NCI-H2029 treated with DMSO at 0.1 percent for 48 hours (cell line): ENCODE data around the gene DDX24.

Source experiments
- DNase-seq: peaks from one replicate; lab custom pipeline; 2025; lab: John Stamatoyannopoulos, UW

DDX24 gene

DNA sequence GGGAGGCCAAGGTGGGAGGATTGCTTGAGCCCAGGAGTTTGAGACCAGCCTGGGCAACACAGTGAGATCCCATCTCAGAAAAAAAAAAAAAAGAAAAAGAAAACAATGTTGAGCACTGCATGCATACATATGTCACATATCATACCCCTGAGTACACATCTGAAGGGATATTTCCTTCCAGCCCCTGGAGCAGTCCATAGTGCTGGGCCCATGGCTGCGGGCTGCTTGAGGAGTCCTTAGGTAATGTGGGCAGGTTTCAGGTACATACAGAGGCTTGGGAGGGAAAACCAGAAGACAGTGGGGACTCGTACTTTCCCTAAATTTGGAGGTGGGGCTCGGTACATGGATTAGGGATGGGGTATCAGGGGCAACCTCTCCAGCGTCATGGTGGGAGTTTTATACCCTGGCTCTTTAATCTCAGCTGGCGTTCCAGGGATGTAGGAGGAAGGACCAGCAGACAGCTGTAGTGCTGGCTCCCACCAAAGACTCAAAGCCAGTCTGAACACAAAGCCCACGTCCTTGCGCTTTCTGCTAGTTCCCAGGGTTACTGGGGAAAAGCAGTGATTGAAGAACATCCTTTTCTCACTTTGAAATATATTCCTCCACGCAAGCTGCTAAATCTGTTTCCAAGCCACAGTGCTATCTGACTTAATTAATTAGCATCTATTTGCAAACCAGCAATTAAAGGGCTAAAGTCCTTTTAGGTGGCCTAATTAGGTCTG lies 49.7 kb downstream of the DDX24 start:
- no peak for DNase-seq

DNA sequence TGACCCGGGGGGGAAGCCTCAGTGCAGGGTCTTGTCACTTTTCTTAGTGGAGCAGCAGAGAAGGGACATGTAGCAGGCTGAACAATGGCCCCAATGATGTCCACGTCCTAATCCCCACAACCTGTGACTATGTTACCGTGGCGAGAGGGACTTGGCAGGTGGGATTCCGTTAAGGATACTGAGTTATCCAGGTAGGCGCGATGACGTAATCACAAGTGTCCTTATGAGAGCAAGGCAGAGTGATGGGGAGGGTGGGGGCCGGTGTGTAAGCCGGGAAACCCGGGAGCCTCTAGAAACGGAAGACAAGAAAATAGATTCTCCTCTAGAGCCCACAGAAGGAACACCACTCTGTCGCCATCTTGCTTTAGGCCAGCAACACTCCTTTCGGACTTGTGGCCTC lies 50.4 kb downstream of the DDX24 start:
- no peak for DNase-seq

DNA sequence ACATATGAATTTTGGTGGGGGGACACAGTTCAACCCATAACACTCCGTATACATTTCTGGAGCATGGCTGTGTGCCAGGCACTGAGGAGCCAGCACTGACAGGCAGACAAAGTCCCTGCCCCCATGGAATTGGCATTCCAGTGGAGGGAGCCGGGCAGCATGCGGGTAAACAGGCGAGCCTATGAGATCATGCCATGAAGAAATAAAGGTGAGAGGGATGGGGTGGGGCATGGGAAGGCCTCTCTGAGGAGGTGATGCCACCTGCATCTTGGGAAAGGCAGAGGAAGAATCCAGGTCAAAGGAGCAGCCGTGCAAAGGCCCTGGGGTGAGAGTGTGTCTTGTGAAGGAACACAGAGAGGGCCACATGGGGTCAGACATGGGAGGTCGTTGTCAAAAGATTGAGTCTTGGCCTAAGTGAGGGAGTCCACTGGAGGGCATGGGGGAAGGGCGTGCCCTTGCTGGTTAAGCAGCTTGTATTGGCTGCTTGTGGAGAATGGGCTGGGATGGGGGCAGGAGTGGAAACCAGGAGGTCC lies 51.3 kb downstream of the DDX24 start:
- no peak for DNase-seq

DNA sequence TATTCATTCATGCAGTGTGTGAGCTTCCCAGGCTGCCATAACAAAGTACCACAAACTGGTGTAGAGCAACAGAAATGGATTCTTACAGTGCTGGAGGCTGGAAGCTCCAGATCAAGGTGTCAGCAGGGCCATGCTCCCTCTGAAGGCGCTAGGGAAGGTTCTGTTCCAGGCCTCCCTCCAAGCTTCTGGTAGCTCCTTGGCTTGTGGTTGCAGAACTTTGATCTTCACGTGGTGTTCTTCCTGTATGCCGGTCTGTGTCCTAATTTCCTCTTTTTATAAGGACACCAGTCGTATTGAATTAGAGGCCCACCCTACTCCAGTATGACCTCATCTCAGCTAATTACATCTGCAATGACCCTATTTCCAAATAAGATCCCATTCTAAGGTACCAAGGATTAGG lies 51.7 kb downstream of the DDX24 start:
- DNase-seq = no peak

DNA sequence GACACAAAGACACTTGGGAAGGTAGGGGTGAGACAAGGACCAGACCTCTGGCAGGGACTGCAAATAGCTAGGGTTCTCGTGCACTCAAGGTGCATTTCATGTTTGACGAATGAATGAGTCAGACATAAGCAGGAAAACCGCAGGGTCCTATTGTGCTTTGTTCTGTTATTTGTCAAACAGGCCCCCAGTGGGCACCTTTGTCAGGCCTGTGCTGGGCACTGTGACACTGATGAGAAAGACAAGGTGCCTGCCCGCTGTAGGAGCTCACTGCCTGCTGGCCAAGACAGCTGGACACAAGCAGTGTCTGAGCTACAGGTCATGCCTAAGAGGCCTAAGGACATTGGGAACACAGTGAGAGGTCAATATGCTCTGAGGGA lies 52.6 kb downstream of the DDX24 start:
- no peak for DNase-seq

DNA sequence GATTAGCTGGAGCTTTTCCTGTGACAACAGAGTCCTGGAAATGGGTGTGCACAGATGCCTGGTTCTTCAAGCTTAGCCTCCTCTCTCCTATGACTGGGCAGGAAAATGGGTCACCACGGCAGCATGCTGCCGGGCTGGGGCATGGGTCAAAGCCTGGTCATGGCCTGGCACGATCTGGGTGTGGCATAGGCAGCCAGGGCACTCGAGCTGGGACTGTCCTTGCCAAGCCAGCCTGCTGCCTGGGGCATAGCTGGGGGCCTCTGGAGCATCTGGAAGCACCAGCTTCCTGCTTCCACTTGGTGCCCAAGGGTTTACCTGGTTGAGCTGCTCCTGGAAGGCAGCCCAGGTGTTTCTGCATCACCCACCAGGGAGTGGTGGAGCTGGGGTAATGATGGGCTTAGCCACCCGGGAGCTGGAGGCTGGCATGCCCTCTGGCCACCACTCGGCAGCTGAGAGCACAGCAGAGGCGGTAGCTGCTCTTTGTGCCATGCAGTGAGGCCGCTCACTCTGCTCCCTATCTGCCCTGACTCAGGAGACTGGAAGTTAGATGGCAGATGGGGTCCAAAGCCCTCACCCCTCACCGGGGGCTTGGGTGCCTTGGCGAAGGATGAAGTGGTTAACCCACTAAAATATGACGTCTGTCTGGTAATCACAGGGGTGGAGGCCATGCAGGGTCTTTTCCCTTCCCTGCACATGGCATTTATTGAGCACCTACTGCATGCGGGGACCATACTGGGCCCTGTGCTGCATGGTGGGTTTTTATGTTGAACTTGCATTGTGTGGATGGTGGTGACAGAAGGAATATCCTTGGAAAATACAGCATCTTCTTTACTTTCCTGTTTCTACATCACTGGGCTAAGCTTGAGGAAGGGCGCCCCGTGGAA lies 53.2 kb downstream of the DDX24 start:
- DNase-seq = no peak

DNA sequence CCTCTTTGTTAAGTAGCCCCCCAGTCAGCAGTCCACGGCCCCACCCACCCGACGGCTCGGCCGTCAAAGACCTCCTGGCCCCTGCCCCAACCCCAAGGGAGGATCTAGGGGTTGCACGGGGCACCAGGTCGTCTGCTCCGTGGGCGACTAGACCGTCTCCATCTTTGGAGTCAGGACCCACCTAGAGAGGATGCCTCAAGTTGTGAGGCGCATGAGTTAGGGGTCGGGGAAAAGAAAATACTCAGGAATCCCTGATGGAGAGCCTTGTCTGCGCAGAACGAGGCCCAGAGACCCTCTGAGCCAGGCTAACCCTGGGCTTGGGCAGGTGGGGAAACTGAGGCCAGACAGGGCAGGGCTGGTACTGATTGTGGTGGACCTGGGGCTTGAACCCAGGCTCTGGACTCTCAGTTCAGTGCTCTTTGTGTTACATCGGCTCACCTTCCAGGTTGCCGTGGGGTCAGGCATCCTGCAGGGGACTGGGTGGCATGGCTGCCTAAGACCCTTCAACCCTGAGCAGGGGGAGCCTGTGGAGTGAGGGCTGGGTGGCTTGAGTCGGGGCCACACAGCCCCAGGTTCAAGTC lies 54.0 kb downstream of the DDX24 start:
- DNase-seq = no peak

DNA sequence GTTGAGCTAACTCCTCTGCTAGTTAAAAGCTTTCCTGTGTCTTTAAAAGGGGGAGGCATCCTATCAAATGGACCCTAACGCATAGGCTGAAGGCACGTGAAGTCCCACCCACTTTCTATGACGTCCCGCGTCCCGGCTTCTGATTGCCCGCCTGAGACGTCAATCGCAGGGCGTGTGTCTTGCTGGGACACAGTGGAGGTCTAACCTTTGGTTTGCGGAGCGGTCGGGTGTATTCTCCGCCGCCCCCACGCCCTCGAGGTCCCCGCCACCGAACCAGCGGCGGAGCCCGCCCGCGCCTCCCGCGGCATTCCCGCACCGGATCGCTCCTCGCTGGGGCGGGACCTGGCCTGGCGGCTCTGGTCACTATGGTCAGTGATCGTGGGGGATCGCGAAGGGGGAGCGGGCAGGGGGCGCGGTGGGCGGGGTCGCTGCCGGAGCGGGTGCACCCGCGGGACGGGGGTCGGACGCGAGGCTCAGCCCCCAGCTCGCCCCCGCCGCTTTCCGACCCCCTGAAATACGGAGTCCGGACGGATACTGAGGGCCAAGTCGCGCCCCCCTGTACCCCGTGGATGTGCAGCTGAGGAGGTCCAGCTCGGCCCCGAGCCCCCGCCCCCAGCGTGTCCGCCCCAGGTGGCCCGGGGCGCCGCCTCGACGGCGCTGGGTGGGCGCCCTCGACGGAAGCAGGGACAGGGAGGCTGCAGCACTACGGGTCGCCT lies 54.7 kb downstream of the DDX24 start, which contains the start of gene OTUB2:
Gene OTUB2, plus strand, starts transcription at position 168 of the 716 bp plus-strand sequence. Its CDS starts 198 bp downstream, at position 366.
- peak; percentile 57 for DNase-seq

DNA sequence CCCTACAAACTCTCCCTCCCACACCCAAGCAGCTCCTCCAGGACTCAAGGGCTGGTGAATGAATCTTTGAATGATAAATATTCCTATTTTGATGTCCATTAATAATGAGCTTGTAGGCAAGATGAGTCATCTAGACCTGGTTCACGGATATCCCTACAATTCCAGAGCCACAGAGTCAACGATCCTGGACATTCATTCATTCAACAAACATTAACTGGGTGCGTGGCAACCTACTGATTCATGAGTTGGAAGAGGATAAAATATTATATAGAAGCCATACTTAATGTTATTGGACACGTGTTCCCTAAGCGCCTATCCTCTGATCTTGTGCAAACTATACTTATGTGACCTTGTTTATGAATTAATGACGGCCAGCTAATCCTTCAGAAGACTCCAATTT lies 55.3 kb downstream of the DDX24 start:
- no peak for DNase-seq

DNA sequence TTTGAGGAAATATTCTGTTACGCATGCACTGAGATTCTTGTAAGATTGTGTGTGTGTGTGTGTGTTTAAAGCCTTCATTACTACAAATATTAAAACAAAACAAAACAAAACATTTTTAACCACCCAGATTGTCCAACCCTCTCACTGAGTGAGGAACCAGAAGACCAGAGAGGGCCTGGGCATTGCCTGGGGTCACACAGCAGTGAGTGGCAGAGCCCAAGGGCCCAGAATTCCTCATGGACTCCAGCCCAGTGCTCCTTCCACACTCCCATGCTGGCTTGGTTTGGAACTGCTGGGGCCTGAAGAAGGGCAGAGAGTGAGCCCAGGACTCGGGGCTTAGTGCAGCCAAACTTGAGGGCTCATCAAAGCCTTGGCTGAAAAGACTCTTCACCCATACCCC lies 56.5 kb downstream of the DDX24 start:
- no peak for DNase-seq

DNA sequence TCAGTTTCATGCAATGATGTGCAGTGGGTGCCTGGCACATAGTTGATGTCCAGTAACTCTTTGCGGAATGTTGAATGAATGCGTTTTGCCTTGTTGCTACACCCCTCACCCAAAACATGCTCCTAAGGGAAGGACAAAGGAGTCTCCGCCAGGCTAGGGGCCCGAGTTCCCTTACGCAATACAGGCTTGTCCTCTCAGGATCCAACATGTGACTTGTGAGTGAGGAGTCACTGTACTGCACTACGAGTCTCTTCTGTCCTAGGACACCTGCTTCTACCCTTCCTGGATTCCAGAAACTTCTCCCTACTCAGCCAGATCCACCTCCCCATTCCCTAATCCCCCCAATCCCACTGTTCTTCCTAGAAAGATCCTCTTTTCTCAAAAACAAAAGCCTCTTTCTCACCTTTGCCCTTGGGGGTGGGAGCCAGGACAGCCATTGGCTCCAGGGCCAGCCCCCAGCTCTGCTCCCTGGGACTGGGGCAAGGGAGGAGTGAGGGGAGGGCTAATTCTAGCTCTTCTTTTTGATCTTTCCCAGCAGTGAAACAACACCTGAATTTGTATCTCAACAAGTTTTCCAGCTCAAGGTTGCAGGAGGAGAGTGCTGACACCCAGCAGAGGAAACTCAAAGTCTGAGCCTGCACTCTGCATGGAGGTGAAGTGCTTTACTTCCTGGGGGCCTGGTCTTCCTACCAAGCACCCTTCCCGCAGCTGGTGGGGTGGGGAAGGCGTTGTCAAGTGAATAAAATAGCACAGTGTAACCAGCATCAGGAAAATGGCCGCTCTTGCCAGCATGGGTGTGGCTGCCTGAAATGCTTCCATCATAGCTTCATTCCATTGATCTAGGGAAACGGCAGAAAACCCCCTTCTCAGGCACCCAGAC lies 58.2 kb downstream of the DDX24 start:
- no peak for DNase-seq

DNA sequence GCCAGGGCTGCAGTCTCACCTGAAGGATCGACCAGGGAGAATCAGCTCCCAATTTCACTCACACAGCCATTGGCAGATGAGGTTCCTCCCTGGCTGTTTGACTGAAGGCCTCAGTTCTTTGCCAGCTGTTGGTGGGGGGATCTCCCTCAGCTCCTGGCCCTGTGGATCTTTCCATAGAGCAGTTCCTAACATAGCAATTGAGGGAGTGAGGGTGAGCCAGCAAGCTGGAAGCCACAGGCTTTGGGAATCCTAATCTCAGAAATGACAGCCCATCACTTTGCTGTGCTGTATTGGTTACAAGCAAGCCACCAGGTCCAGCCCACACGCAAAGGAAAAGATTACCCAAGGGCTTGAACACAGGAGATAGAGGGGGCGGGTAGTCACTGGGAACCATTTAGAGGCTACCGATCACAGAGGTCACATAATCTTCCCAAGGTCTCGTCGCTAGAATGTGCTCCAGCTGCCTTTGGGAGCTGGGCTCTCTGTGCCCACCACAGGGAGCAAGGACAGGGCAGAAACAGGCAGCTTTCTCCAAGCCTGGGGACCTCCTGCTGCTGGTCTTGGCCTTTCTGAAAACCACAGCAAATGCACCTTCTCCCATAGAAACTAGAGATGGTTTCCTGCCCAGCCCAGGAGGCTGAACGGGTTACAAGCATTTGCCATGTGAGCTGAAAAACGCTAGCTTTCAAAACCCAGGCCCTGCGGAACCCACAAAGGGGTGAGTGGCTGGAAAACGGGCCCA lies 59.4 kb downstream of the DDX24 start:
- DNase-seq = no peak

DNA sequence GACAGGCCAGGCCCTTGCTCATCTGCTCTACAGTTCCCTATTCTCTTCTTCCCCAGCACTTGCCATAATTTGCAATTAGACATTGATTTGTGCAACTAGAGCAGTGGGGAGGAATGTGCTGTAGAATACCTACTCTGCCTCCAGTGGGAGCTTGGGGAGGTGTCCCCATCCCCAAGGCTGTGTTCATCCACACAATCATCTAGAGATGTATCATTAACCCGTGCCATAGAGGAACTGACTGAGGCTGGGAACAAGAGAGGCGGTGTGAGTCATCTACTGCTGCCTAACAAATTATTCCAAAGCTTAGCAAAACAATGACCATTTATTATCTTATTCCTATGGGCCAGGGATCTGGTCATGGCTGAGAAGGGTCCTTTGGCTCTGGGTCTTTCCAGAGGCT lies 60.0 kb downstream of the DDX24 start:
- DNase-seq = no peak

DNA sequence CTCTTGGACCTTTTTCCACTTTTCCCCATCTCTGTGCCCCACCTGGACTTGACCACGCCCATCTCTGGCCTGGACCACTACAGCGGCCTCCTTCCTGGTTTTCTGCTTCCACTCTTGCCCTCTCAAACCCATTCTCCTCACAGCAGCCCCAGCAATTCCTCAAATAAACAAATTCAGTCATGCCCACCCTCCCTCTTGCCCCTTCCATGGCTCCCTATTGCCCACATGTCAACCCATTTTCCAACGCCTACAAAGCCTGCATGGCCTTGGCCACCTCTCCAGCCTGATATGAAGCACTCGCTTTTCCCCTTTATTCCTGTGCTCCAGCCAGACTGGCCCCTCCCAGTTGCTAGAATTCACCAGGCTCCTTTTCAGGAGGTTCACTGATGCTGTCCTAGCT lies 60.7 kb downstream of the DDX24 start:
- DNase-seq = no peak

DNA sequence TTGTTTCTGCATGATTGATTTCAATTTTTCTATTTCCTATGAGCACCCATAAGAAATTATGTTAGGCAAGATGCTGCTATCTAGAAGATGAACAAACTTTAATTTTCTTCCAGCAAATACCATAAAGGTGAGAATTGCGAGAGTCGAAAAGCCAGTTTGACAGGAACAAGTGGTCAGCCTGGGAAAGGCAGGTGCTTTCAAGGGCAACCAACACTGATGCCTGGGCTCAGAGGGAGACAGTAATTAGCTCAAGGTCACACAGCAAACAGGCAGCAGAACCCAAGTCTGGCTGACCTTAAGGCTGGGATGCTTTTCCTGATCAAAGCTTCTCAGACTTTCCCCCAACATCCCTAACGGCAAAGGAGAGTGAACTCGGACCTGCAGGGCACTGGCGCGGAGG lies 61.7 kb downstream of the DDX24 start:
- no peak for DNase-seq

DNA sequence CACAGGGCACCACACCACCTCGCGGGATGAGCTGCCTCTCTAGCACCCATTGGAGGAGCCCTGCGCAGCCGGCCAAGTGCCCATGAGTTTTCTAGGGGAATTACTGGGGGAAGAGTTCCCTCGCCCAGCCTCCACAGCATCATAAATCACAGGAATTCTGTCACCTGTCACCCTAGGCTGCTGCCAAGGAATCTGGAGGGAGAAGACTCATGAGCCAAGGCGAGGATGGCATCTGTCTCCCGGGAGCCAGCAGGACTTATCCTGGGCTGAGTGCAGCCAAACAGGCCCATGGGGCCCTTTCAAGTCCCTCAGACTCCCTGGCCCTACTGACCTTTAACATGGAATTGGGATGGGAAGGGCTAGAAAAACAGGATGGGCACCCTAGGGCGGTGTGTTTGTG lies 62.7 kb downstream of the DDX24 start:
- no peak for DNase-seq

DNA sequence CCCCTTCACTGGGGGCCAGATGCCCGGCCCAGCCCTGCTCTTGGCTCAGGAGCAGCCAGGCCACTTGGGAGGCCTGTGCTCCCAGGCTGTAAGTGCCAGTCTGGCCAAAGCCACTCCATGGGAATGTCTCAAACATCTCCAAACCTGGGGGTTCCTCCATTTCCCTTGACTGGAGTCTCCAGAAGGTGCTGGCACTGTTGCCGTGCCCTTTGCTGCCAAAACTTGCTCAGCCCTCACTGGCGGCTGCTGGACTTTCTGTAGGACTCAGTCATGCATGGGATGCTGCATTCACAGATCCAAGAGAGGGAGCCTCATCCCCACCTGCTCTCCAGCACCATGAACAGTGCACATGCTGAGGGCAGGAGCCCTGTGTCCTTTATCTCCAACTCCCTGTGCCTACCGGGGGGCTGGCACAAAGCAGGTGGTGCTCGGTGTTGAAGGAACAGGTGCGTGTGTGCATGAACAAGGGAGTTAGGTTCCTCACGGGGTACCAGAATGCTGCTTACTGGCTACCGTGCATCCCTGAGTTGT lies 64.5 kb downstream of the DDX24 start:
- DNase-seq = no peak

DNA sequence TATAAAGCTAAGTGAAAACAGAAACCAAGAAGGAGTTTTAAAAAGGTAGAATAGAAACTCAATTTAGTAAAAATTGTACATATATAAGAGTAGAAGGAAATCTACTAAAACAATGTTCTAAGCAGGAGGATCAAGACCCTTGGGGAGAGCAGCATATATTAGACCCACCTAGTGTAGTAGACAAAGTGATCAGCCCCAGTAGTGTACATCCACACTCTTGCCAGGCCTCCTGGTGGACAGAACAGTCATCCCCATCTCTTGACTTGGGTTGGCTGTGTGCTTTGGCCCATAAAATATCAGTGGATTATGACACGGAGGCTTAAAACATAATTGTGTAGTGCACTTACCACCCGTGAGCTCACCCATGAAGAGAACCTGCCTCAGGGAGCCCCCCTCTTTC lies 65.8 kb downstream of the DDX24 start:
- no peak for DNase-seq

DNA sequence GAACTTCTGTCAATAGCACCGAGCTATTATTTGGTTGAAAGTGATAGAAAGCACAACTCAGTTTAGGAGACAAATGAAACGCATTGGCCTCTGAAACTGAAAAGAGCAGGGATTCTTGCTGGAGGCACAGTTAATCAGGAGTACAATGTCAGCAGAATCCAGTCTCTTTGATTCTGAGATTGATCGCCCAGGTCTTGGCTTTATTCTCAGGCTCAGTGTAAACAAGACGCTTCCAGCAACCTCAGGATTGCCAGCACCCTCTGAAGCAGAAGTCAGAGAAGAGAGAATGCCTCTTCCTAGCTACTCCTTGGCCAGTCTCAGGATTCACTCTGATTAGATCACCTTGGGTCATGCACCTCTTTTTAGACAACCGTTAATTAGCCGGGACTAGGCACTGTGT lies 66.6 kb downstream of the DDX24 start:
- no peak for DNase-seq

DNA sequence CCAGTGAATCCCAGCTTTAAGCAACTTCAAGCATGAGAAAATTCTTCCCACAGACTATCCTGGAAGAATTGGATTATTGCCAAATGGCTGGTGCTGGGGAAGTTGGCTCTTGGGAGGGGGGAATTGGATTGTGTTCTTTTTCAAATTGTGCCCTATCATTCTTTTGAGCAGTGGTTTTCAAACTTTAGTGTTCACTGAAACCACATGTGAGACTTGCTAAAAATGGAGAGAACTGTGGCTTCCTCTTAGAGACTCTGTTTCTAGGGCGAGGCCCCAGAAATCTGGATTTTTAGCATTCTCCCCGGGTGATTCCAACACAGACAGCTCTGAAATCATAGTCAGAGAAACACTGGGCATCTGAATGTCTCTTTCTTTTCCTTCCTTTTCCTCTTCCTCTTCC lies 69.2 kb downstream of the DDX24 start:
- DNase-seq = no peak
